Mucosa of descending colon (tissue), 3 donors: ENCODE results near the gene UQCRC1. TPM values are rescaled to one million over a fixed set of nuclear protein-coding genes. Genes with fewer than 3 reads are reported as not detected.

Experiments
- ATAC-seq: fragments of 200-7000 bp; cut with Tn5 transposase; one replicate; pipeline ENCODE4 v1.9.1; 2020; ENCODE audit warnings: mild to moderate bottlenecking, moderate library complexity
- DNase-seq, 3 donors: peaks; one replicate each; pipeline ENCODE4 v3.0.0-alpha.2; 2020
- H3K36me3 ChIP-seq: fragments of 200-600 bp; one replicate; pipeline ENCODE4 v1.8.0; 2021; ENCODE audit warnings: low read depth, mild to moderate bottlenecking
- H3K4me1 ChIP-seq: fragments of 200-600 bp; one replicate; pipeline ENCODE4 v1.8.0; 2021; ENCODE audit warnings: low read depth, mild to moderate bottlenecking
- H3K4me3 ChIP-seq: fragments of 200-600 bp; one replicate; pipeline ENCODE4 v1.8.0; 2021; ENCODE audit warnings: mild to moderate bottlenecking
- H3K9me3 ChIP-seq: fragments of 200-600 bp; one replicate; pipeline ENCODE4 v1.8.0; 2021; ENCODE audit warnings: mild to moderate bottlenecking
- intact Hi-C, 2 donors: fragments of 100-400 bp; cut with DNase I in 1 of 2; cut with micrococcal nuclease in 1 of 2; formaldehyde crosslinking; loops; one replicate each; pipeline versions ENCODE4 v1.11.0 to v1.11.1; 2022; cut with DNase I, micrococcal nuclease
- long read RNA-seq, 2 donors: library from polyadenylated mRNA; unstranded; transcript quantifications; one replicate each; pipeline ENCODE4 v2.0.0, GENCODE V29; 2019 to 2021
- total RNA-seq, 3 donors: library from RNA; stranded (reverse); fragmentation: NEBNext Ultra II Directional in 2 of 3; extraction: Animal tissue kit (Norgen Biotek cat#: 25700) in 2 of 3; gene quantifications; one replicate each; pipeline versions ENCODE4 v1.2.1 to v1.2.4, GENCODE V29; 2021 to 2023
- TF ChIP-seq, protein P1 (sequence below): fragments of 200-600 bp; IDR thresholded peaks from one replicate; pipeline ENCODE4 v1.8.0; 2022; ENCODE audit warnings: antibody characterized with exemption, mild to moderate bottlenecking
- donor health status: DM: no; HTN: no; CAD: no; lungs with moderate emphysema.
- donor health status: DM: no; HTN: no; CAD: no.
- donor health status: DM: no; HTN: yes; CAD: no.

Gene UQCRC1
- 100 to 1,000 TPM; 384 to 562 (median 554) TPM for total RNA-seq
- long read RNA-seq, donor 1, transcript UQCRC1-201 (13 exons, 1,985 nt): major isoform, 743 of 951 reads
- long read RNA-seq, donor 1, partial matches to known transcripts: 157 of 951 reads
- long read RNA-seq, donor 1, other reads (novel, unspliced or antisense): 48 of 951 reads
- long read RNA-seq, donor 2, transcript UQCRC1-201 (13 exons, 1,985 nt): major isoform, 1,054 of 1,150 reads
- long read RNA-seq, donor 2, partial matches to known transcripts: 28 of 1,150 reads
- long read RNA-seq, donor 2, other reads (novel, unspliced or antisense): 68 of 1,150 reads

DNA sequence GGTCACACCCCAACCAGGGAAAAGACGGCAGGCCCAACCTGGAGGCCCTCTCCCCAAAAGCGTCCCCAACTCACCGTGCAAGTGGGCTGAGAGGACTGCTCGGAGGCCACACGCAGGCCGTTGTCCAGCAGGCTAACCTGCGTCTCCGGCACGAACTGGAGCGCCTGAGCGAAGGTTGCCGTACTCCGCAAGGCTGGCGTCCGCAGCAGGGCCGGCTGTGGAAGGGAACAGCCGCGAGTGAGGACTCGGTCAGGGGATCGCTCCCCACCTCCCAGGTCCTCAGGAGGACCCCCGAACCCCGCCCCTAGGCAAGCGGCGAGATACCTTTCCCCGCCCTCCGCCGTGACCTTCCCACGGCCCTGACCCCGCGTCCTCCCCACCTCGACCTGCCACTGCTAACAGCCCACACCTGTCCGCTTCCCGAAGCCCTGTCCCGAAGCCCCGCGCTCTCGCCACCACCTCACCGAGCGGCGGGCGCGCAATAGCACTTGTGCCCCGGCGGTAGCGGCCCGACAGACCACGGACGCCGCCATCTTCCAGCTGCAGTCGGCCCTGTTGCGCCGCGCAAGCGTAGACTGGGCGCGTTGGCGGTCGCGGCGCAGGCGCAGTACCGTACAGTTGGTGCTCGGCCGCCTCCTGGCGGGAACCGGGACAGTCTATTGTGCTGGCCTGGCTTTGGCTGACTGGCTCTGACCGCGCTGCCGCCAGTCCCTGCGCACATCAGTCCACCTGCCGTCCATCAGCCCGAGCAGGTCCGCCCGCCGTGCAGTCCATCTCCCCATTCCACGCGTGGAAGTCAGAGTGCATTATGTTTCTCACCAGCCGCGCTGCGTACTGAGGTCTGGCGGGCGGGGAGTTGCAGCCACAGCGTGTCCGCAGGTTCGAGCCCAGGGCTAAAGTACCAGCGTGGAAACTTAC, at the start of gene UQCRC1:
Gene UQCRC1 (minus strand): TSS at position 559 of the 918 bp plus-strand sequence. CDS start 26 bp downstream, at position 533.
- H3K4me3 ChIP-seq: peak within 1 kb of the TSS; percentile 89
- H3K4me1 ChIP-seq: peaks cover 6% of the 10 kb centered on the region
- peaks cover 2% of the 10 kb centered on the region for H3K36me3 ChIP-seq
- DNase-seq (peak; percentile 92 to 96 (median 94)), ATAC-seq (peak; percentile 99)
- TF ChIP-seq, protein P1, sequence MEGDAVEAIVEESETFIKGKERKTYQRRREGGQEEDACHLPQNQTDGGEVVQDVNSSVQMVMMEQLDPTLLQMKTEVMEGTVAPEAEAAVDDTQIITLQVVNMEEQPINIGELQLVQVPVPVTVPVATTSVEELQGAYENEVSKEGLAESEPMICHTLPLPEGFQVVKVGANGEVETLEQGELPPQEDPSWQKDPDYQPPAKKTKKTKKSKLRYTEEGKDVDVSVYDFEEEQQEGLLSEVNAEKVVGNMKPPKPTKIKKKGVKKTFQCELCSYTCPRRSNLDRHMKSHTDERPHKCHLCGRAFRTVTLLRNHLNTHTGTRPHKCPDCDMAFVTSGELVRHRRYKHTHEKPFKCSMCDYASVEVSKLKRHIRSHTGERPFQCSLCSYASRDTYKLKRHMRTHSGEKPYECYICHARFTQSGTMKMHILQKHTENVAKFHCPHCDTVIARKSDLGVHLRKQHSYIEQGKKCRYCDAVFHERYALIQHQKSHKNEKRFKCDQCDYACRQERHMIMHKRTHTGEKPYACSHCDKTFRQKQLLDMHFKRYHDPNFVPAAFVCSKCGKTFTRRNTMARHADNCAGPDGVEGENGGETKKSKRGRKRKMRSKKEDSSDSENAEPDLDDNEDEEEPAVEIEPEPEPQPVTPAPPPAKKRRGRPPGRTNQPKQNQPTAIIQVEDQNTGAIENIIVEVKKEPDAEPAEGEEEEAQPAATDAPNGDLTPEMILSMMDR: peak; percentile 61
- intact Hi-C loops: no loop called here
- H3K9me3 ChIP-seq: no peaks in the 10 kb centered on the region

DNA sequence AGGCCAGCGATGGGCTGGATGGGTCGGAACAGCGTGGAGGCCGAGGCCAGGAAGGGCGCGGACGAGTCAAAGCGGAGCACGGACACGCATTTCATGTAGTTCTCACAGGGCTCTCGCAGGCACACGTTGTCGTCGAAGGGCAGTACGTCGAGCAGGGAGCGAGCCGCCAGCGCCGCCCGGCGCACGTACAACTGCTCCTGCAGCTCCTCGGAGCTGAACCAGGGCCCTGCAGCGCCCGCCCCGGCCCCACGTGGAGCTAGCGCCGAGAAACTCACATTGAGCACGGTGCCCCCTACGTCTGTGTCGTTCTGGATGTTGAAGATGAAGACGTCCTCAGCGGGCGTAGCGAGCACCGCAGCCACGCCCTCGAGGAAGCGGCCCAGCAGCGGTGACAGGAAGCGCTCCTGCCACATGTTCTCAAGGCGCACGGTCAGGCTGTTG, 47.4 kb upstream of the UQCRC1 start:
- Histone ChIP-seq H3K4me3 (no peak overlapping the region), H3K36me3 (no peaks in the 10 kb centered on the region), H3K4me1 (no peaks in the 10 kb centered on the region), H3K9me3 (no peaks in the 10 kb centered on the region)
- DNase-seq (peak in 1 of 3 donors; percentile 45), ATAC-seq (no peak)
- TF ChIP-seq, protein P1: no peak
- intact Hi-C loops: no loop called here

DNA sequence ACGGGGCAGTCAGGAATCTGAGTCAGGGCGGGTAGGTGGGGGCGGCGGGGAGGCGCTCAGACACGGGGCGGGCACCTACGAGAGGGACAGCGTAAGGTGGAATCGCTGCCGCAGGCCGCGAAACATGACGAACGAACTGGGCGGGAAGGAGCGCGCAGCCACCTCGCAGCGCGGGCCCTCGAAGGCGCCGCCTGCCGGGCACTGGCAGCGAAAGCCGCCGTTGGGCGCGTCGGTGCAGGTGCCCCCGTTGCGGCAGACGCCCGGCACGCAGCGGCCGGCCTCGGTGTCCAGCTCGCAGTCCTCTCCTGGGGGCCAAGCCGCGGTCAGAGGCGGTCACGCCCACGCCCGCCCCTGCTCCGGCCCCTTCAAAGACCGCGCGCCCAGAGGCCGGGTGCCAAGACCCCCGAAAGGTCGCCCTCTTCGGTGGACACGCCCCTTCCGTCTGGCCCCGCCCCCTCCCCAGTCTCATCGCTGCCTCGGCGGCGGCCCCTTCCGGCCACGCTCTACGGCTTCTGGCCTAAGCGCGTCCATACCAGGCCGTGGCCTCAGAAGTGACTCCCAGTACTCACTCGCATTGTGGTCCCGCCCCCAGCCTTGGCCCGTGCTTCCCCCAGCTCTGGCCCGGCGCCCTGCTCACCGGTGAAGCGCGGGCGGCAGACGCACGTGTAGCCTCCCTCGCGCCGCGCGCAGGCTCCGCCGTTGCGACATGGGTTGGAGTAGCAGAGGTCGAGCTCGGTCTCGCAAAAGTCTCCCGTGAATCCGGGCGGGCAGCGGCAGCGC, 46.8 kb upstream of the UQCRC1 start:
- intact Hi-C loops: no loop called here
- Histone ChIP-seq H3K4me1 (no peaks in the 10 kb centered on the region), H3K4me3 (peak overlapping the region; percentile 19), H3K9me3 (no peaks in the 10 kb centered on the region), H3K36me3 (no peaks in the 10 kb centered on the region)
- TF ChIP-seq, protein P1: peak; percentile 61
- DNase-seq (peak; percentile 87), ATAC-seq (peak; percentile 92)

DNA sequence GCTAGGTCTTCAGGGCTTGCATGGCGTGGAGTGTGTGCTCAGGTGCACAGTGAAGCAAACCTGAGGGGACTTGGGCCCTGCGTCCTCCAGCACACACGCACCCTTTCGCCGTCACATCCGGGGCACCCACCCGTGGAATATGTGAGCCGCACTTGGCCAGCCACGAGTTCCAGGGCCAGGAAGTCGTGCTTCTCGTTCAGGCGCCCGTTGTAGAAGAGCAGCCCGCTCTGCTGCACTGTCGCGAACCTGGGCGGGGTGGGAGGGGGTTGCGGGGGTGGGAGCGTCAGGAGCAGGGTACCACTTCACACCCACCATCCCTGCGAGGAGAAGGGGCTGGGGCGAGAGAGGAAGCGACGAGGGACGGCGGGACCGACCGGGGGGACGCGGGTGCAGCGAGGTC, 46.2 kb upstream of the UQCRC1 start:
- Histone ChIP-seq H3K9me3 (no peaks in the 10 kb centered on the region), H3K4me3 (no peak overlapping the region), H3K36me3 (no peaks in the 10 kb centered on the region), H3K4me1 (no peaks in the 10 kb centered on the region)
- DNase-seq (no peak), ATAC-seq (peak; percentile 12)
- intact Hi-C loops: no loop called here
- TF ChIP-seq, protein P1: no peak

DNA sequence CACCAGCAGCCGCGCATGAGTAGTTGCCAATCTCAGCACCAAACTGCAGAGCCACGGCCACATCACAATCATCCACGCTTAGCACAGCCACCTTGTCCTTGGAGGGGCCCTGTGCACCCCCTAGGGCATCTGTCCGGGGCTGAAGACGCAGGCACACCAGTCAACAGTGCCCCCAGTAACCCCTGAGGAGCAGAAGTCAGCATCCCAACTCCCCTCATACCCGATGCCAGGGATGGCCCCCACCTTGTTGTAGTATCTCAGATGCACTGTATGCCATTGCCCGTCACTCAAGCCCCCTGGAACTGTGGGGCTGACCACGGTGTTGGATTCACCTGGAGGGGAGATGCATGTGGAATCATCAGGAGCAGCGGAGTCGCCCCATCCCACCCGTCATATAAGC, 45.6 kb upstream of the UQCRC1 start:
- TF ChIP-seq, protein P1: no peak
- no peak for ATAC-seq
- DNase-seq: no peak
- no peaks in the 10 kb centered on the region for H3K4me1 ChIP-seq
- H3K9me3 ChIP-seq: no peaks in the 10 kb centered on the region
- H3K4me3 ChIP-seq: no peak overlapping the region
- intact Hi-C loops: no loop called here
- H3K36me3 ChIP-seq: no peaks in the 10 kb centered on the region
